ENCODE data around the gene SLC31A1. TPM values are rescaled to one million over a fixed set of nuclear protein-coding genes. Genes with fewer than 3 reads are reported as not detected.

SLC31A1 gene
- total and polyA plus RNA-seq, 2 of the 8 experiments (the other 6 are each of a cell fraction or from before 2014, with no cell fraction given): 23.9 to 40.8 TPM

DNA sequence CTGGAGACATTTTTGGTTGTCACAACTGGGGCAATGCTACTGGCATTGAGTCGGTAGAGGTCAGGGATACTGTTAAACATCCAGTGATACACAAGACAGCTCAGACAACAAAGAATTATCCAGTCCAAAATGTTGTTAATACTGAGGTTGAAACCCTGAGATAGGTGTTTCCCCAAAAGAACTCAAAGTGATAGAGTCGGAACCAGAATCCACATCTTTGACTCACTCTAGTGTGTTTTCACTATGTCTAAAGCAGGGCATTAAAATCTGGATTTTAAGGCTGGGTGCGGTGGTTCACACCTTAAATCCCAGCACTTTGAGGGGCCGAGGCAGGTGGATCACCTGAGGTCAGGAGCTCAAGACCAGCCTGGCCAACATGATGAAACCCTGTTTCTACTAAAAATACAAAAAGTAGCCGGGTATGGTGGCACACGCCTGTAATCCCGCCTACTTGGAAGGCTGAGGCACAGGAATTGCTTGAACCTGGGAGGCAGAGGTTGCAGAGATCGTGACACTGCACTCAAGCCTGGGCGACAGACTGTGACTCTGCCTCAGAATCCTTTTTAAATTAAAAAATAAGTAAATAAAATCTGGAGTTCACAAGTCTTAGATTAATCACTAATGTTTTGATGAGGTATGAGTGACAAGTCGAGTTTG, 17.0 kb downstream of the SLC31A1 start (continued):
- TF ChIP-seq, protein P1, sequence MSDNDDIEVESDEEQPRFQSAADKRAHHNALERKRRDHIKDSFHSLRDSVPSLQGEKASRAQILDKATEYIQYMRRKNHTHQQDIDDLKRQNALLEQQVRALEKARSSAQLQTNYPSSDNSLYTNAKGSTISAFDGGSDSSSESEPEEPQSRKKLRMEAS (IDR thresholded peaks at IDR 0.05): no peak
- TF ChIP-seq EGR1 (IDR thresholded peaks at IDR 0.05; ENCODE audit: borderline replicate concordance, low read depth, low read length): no peak
- no peak for TF ChIP-seq SP2 (IDR thresholded peaks at IDR 0.05; ENCODE audit: low read length)
- TF ChIP-seq SIN3A (conservative IDR thresholded peaks at IDR 0.05 in 1 of 2, IDR thresholded peaks at IDR 0.05 in 1 of 2; ENCODE audit: low read depth in 1 of 2, low read length in 2 of 2): no peak
- TF ChIP-seq HDAC6 (IDR thresholded peaks at IDR 0.05; ENCODE audit: low read depth, low read length): no peak
- no peak for TF ChIP-seq SRF (IDR thresholded peaks at IDR 0.05; ENCODE audit: low read depth, low read length)
- TF ChIP-seq TEAD4 (IDR thresholded peaks at IDR 0.05; ENCODE audit: low read depth, low read length): no peak
- no peak for TF ChIP-seq RNF2 (IDR thresholded peaks at IDR 0.05; ENCODE audit: borderline replicate concordance, low read depth, low read length, missing control alignments, poor library complexity, severe bottlenecking)
